Keratinocyte (primary cell): ENCODE measurements around the gene ARHGAP15. TPM values are rescaled to one million over a fixed set of nuclear protein-coding genes. Genes with fewer than 3 reads are reported as not detected.

Experiments
- DNase-seq: peaks from one replicate; pipeline ENCODE4 v3.0.0-alpha.2; 2011; ENCODE audit warnings: low read depth, missing footprints, low spot score
- FAIRE-seq: peaks from 2 replicates; lab custom pipeline; 2011; peaks lifted over from hg19 to GRCh38; lab: Jason Lieb, UNC
- H2AFZ ChIP-seq: 2 replicates; pipeline ENCODE4 v1.6.0; 2012; ENCODE audit warnings: low read length, control low read depth, inconsistent platforms; ENCODE audit not compliant: control insufficient read depth
- H3K27ac ChIP-seq: 2 replicates; pipeline ENCODE4 v1.5.1; 2011; ENCODE audit warnings: low read length; ENCODE audit not compliant: control insufficient read depth, insufficient read depth
- H3K27me3 ChIP-seq: 3 replicates; pipeline ENCODE4 v1.6.0; 2011; ENCODE audit warnings: low read length; ENCODE audit not compliant: control insufficient read depth, insufficient read depth; ENCODE audit errors: extremely low read depth
- H3K36me3 ChIP-seq, 2 experiments: 2 replicates in 1 of 2; 3 replicates in 1 of 2; pipeline ENCODE4 v1.5.1; 2011; ENCODE audit warnings: low read length in 2 of 2, mild to moderate bottlenecking in 1 of 2; ENCODE audit not compliant: control insufficient read depth in 2 of 2, insufficient read depth in 2 of 2; ENCODE audit errors: extremely low read depth in 1 of 2
- H3K4me1 ChIP-seq: 3 replicates; pipeline ENCODE4 v1.5.1; 2011; ENCODE audit warnings: low read length; ENCODE audit not compliant: control insufficient read depth, insufficient read depth; ENCODE audit errors: extremely low read depth
- H3K4me2 ChIP-seq: 3 replicates; pipeline ENCODE4 v1.6.0; 2011; ENCODE audit warnings: low read depth, low read length; ENCODE audit not compliant: control insufficient read depth, insufficient read depth; ENCODE audit errors: extremely low read depth
- H3K4me3 ChIP-seq, 3 experiments: fragments of 200-600 bp in 1 of 3; sonication (generic) in 1 of 3; 2 replicates in 2 of 3; 3 replicates in 1 of 3; pipeline ENCODE4 v1.5.1; 2011 to 2016; ENCODE audit warnings: low read length in 3 of 3, mild to moderate bottlenecking in 3 of 3, control low read depth in 2 of 3, inconsistent platforms in 1 of 3, low read depth in 1 of 3, mixed read lengths in 1 of 3, mixed run types in 1 of 3, moderate library complexity in 1 of 3; ENCODE audit not compliant: control insufficient read depth in 2 of 3, insufficient read depth in 2 of 3; ENCODE audit errors: extremely low read depth in 1 of 3
- H3K79me2 ChIP-seq: 2 replicates; pipeline ENCODE4 v1.6.0; 2012; ENCODE audit warnings: low read length; ENCODE audit not compliant: control insufficient read depth, insufficient read depth
- H3K9ac ChIP-seq: 3 replicates; pipeline ENCODE4 v1.6.0; 2011; ENCODE audit warnings: low read length; ENCODE audit not compliant: control insufficient read depth, insufficient read depth; ENCODE audit errors: extremely low read depth
- H3K9me1 ChIP-seq: 3 replicates; pipeline ENCODE4 v1.6.0; 2011; ENCODE audit warnings: low read length; ENCODE audit not compliant: control insufficient read depth, insufficient read depth; ENCODE audit errors: extremely low read depth
- H3K9me3 ChIP-seq: 2 replicates; pipeline ENCODE4 v1.5.1; 2012; ENCODE audit warnings: low read depth, low read length; ENCODE audit not compliant: control insufficient read depth
- H4K20me1 ChIP-seq: 3 replicates; pipeline ENCODE4 v1.6.0; 2011; ENCODE audit warnings: low read length; ENCODE audit not compliant: control insufficient read depth, insufficient read depth; ENCODE audit errors: extremely low read depth
- CTCF ChIP-seq, 3 experiments: IDR thresholded peaks in 1 of 3; conservative IDR thresholded peaks in 1 of 3; optimal IDR thresholded peaks in 1 of 3; 2 replicates in 2 of 3; 3 replicates in 1 of 3; pipeline versions ENCODE3 to v1.5.1; 2011; ENCODE audit warnings: low read length in 3 of 3, mild to moderate bottlenecking in 3 of 3, moderate library complexity in 2 of 3, control low read depth in 1 of 3, inconsistent platforms in 1 of 3; ENCODE audit not compliant: insufficient read depth in 2 of 3; ENCODE audit errors: extremely low read depth in 1 of 3
- EZH2 ChIP-seq: IDR thresholded peaks from one replicate; pipeline ENCODE4 v1.6.1; 2012; ENCODE audit warnings: inconsistent platforms, mild to moderate bottlenecking, low read length, moderate library complexity
- dilution Hi-C: fragments of 300-500 bp; cut with MboI; formaldehyde crosslinking; loops from one replicate; pipeline ENCODE4 v1.7.0; 2020; ENCODE audit warnings: low sequenced_read_pairs; ENCODE audit not compliant: extremely low pct_ligation_motif_present
- polyA plus RNA-seq, 5 experiments: library from polyadenylated mRNA; depleted of rRNA in 3 of 5; stranded (reverse) in 3 of 5; stranded (forward) in 1 of 5; unstranded in 1 of 5; fragments of >200 nt; gene quantifications; 1 replicate in 1 of 5; 2 replicates in 3 of 5; 3 replicates in 1 of 5; pipeline versions ENCODE4 v1.2.1 to v1.2.3, GENCODE V29; 2011 to 2012; ENCODE audit warnings: missing spikeins in 2 of 5, low read depth in 1 of 5, low replicate concordance in 1 of 5

The ARHGAP15 gene
- polyA plus RNA-seq, 1 donor (not counting 4 experiments of a cell fraction or from before 2014, with no cell fraction given): not detected

- DNase-seq (no peak), FAIRE-seq (no peak)
- no peaks in the 10 kb centered on the region for H3K9me1 ChIP-seq
- H3K4me2 ChIP-seq: no peak overlapping the region
- no peak for TF ChIP-seq EZH2
- TF ChIP-seq CTCF (optimal IDR thresholded peaks at IDR 0.05 in 1 of 3, IDR thresholded peaks at IDR 0.05 in 1 of 3, conservative IDR thresholded peaks at IDR 0.05 in 1 of 3; ENCODE audit: extremely low read depth in 1 of 3, insufficient read depth in 2 of 3, low read length in 3 of 3): no peak
- H3K9me3 ChIP-seq: no peaks in the 10 kb centered on the region
- no peak overlapping the region for H3K4me3 ChIP-seq
- no peak overlapping the region for H3K9ac ChIP-seq
- H3K79me2 ChIP-seq: no peaks in the 10 kb centered on the region
- no peaks in the 10 kb centered on the region for H3K27me3 ChIP-seq
- dilution Hi-C loops: no loop called here
- H4K20me1 ChIP-seq: no peaks in the 10 kb centered on the region
- H3K36me3 ChIP-seq: no peaks in the 10 kb centered on the region
- no peak overlapping the region for H3K27ac ChIP-seq
- H2AFZ ChIP-seq: no peak overlapping the region
- H3K4me1 ChIP-seq: no peaks in the 10 kb centered on the region
These were observed 551.7 kb downstream of the ARHGAP15 start for GRCh38 chr2:143680885-143681405.

GRCh38 chr2:143682436-143683055 lies 553.3 kb downstream of the ARHGAP15 start:
- dilution Hi-C loops: no loop called here
- DNase-seq (no peak), FAIRE-seq (no peak)
- Histone ChIP-seq H3K4me2 (no peak overlapping the region), H3K4me1 (no peaks in the 10 kb centered on the region), H3K27ac (no peak overlapping the region), H3K9me1 (no peaks in the 10 kb centered on the region), H3K9ac (no peak overlapping the region), H2AFZ (no peak overlapping the region), H3K79me2 (no peaks in the 10 kb centered on the region), H4K20me1 (no peaks in the 10 kb centered on the region), H3K36me3 (no peaks in the 10 kb centered on the region), H3K9me3 (no peaks in the 10 kb centered on the region), H3K27me3 (no peaks in the 10 kb centered on the region), H3K4me3 (no peak overlapping the region)
- TF ChIP-seq CTCF (optimal IDR thresholded peaks at IDR 0.05 in 1 of 3, IDR thresholded peaks at IDR 0.05 in 1 of 3, conservative IDR thresholded peaks at IDR 0.05 in 1 of 3; ENCODE audit: extremely low read depth in 1 of 3, insufficient read depth in 2 of 3, low read length in 3 of 3) (no peak), EZH2 (no peak)
